H1 (cell line): ENCODE measurements around the gene SNAP47. TPM values are rescaled to one million over a fixed set of nuclear protein-coding genes. Genes with fewer than 3 reads are reported as not detected.

ENCODE experiments used
- CTCF ChIA-PET: fragments of 300-600 bp; sonication (Branson Sonifier 250); formaldehyde crosslinking; loops from one replicate; lab custom pipeline; 2021; ENCODE audit not compliant: partially characterized antibody; lab: Charles Lee
- POLR2A ChIA-PET: fragments of 300-600 bp; sonication (Branson Sonifier 250); formaldehyde crosslinking; loops from one replicate; lab custom pipeline; 2021; ENCODE audit warnings: inconsistent platforms; ENCODE audit not compliant: partially characterized antibody; lab: Charles Lee
- DNase-seq, 2 experiments: peaks; one replicate each; pipeline versions ENCODE4 v3.0.0 to v3.0.0-alpha.2; 2010 to 2022; ENCODE audit warnings: low spot score in 2 of 2, low read depth in 1 of 2, mixed read lengths in 1 of 2
- FAIRE-seq: peaks from 2 replicates; lab custom pipeline; 2011; peaks lifted over from hg19 to GRCh38; lab: Jason Lieb, UNC
- H2AFZ ChIP-seq: 2 replicates; pipeline ENCODE4 v1.8.1; 2012; ENCODE audit warnings: low read length, inconsistent platforms
- H2AK5ac ChIP-seq: 2 replicates; pipeline ENCODE4 v1.6.1; 2013; ENCODE audit warnings: low read depth, low read length
- H2BK120ac ChIP-seq: replicated peaks from 2 replicates; pipeline ENCODE3; 2013; ENCODE audit warnings: low read depth, low read length, inconsistent platforms
- H2BK12ac ChIP-seq: 2 replicates; pipeline ENCODE4 v1.6.1; 2013; ENCODE audit warnings: low read depth, low read length
- H2BK15ac ChIP-seq: 2 replicates; pipeline ENCODE4 v1.6.1; 2013; ENCODE audit warnings: low read length
- H2BK20ac ChIP-seq: 2 replicates; pipeline ENCODE4 v1.6.1; 2013; ENCODE audit warnings: low read length
- H2BK5ac ChIP-seq: 2 replicates; pipeline ENCODE4 v1.6.1; 2013; ENCODE audit warnings: low read depth, low read length
- H3K14ac ChIP-seq: 2 replicates; pipeline ENCODE4 v1.6.1; 2013; ENCODE audit warnings: inconsistent platforms; ENCODE audit not compliant: insufficient read length
- H3K18ac ChIP-seq: 2 replicates; pipeline ENCODE4 v1.6.1; 2013; ENCODE audit warnings: low read length; ENCODE audit errors: extremely low read depth
- H3K23ac ChIP-seq: 2 replicates; pipeline ENCODE4 v1.6.1; 2013; ENCODE audit warnings: inconsistent platforms; ENCODE audit not compliant: insufficient read length
- H3K23me2 ChIP-seq: 2 replicates; pipeline ENCODE4 v1.6.1; 2013; ENCODE audit warnings: low read depth, low read length
- H3K27ac ChIP-seq: 2 replicates; pipeline ENCODE4 v1.6.1; 2011; ENCODE audit warnings: low read depth, low read length, inconsistent platforms
- H3K27me3 ChIP-seq, 4 experiments: replicated peaks in 1 of 4; 1 replicate in 1 of 4; 2 replicates in 3 of 4; pipeline versions ENCODE4 v1.6.1 to v1.8.1; 2011 to 2013; ENCODE audit warnings: low read length in 3 of 4, mild to moderate bottlenecking in 3 of 4, inconsistent platforms in 2 of 4, mixed read lengths in 2 of 4, moderate library complexity in 1 of 4; ENCODE audit not compliant: control insufficient read depth in 3 of 4, insufficient read depth in 3 of 4; ENCODE audit errors: extremely low read depth in 1 of 4
- H3K36me3 ChIP-seq, 4 experiments: 2 replicates each; pipeline versions ENCODE4 v1.6.1 to v1.8.1; 2011 to 2013; ENCODE audit warnings: mild to moderate bottlenecking in 4 of 4, low read length in 3 of 4, moderate library complexity in 2 of 4, control low read depth in 1 of 4, inconsistent platforms in 1 of 4; ENCODE audit not compliant: insufficient read depth in 4 of 4, control insufficient read depth in 2 of 4
- H3K4ac ChIP-seq: replicated peaks from 2 replicates; pipeline ENCODE3; 2013; ENCODE audit warnings: low read length, low read depth, mixed read lengths, inconsistent platforms; ENCODE audit not compliant: insufficient read length
- H3K4me1 ChIP-seq, 4 experiments: replicated peaks in 1 of 4; 1 replicate in 1 of 4; 2 replicates in 3 of 4; pipeline versions ENCODE4 v1.6.1 to v1.8.1; 2011 to 2013; ENCODE audit warnings: low read length in 3 of 4, inconsistent platforms in 2 of 4, mixed read lengths in 1 of 4; ENCODE audit not compliant: insufficient read depth in 4 of 4, control insufficient read depth in 3 of 4
- H3K4me2 ChIP-seq, 2 experiments: 2 replicates each; pipeline versions ENCODE4 v1.6.1 to v1.8.1; 2011 to 2013; ENCODE audit warnings: low read depth in 2 of 2, low read length in 2 of 2, control low read depth in 1 of 2, inconsistent platforms in 1 of 2, mild to moderate bottlenecking in 1 of 2; ENCODE audit not compliant: insufficient read depth in 1 of 2
- H3K4me3 ChIP-seq, 4 experiments: fragments of 200-600, 300-600 bp in 1 of 4; sonication (generic), shearing (Covaris generic), sonication (Bioruptor Twin) in 1 of 4; 2 replicates each; pipeline versions ENCODE4 v1.5.1 to v1.8.1; 2011 to 2016; ENCODE audit warnings: low read length in 4 of 4, low read depth in 3 of 4, control low read depth in 2 of 4, inconsistent platforms in 2 of 4, mild to moderate bottlenecking in 2 of 4, mixed read lengths in 1 of 4, moderate library complexity in 1 of 4; ENCODE audit not compliant: insufficient read depth in 2 of 4; ENCODE audit errors: extremely low read depth in 1 of 4
- H3K56ac ChIP-seq: replicated peaks from 2 replicates; pipeline ENCODE3; 2013; ENCODE audit warnings: low read depth, mild to moderate bottlenecking, mixed read lengths, low read length, inconsistent platforms; ENCODE audit not compliant: insufficient read length
- H3K79me1 ChIP-seq: 2 replicates; pipeline ENCODE4 v1.6.1; 2013; ENCODE audit warnings: low read depth, low read length, control low read depth
- H3K79me2 ChIP-seq, 2 experiments: 2 replicates each; pipeline versions ENCODE4 v1.6.1 to v1.8.1; 2012 to 2013; ENCODE audit warnings: low read length in 2 of 2, mild to moderate bottlenecking in 2 of 2, inconsistent platforms in 1 of 2; ENCODE audit not compliant: insufficient read depth in 2 of 2, control insufficient read depth in 1 of 2
- H3K9ac ChIP-seq, 4 experiments: replicated peaks in 1 of 4; 1 replicate in 1 of 4; 2 replicates in 3 of 4; pipeline versions ENCODE4 v1.6.1 to v1.8.1; 2011 to 2013; ENCODE audit warnings: low read depth in 3 of 4, low read length in 3 of 4, control low read depth in 2 of 4, mild to moderate bottlenecking in 2 of 4, moderate library complexity in 2 of 4, inconsistent platforms in 1 of 4; ENCODE audit errors: extremely low read depth in 1 of 4
- H3K9me3 ChIP-seq, 2 experiments: 2 replicates each; pipeline versions ENCODE4 v1.6.1 to v1.8.1; 2012 to 2013; ENCODE audit warnings: mild to moderate bottlenecking in 2 of 2, moderate library complexity in 2 of 2, control low read depth in 1 of 2, inconsistent platforms in 1 of 2, low read depth in 1 of 2, low read length in 1 of 2, mixed read lengths in 1 of 2; ENCODE audit not compliant: insufficient read depth in 2 of 2
- H4K20me1 ChIP-seq, 2 experiments: replicated peaks in 1 of 2; 2 replicates each; pipeline versions ENCODE3 to v1.8.1; 2011 to 2013; ENCODE audit warnings: inconsistent platforms in 2 of 2, low read length in 2 of 2, mild to moderate bottlenecking in 1 of 2; ENCODE audit not compliant: insufficient read depth in 2 of 2, control insufficient read depth in 1 of 2
- H4K5ac ChIP-seq: 2 replicates; pipeline ENCODE4 v1.6.1; 2013; ENCODE audit warnings: low read length, low read depth, mixed read lengths, inconsistent platforms; ENCODE audit not compliant: insufficient read length
- H4K8ac ChIP-seq: 2 replicates; pipeline ENCODE4 v1.8.0; 2013; ENCODE audit warnings: mild to moderate bottlenecking, moderate library complexity, low read length, inconsistent platforms; ENCODE audit not compliant: insufficient read depth; ENCODE audit errors: extremely low read depth
- H4K91ac ChIP-seq: replicated peaks from 2 replicates; pipeline ENCODE3; 2013; ENCODE audit warnings: low read length, mixed read lengths, inconsistent platforms; ENCODE audit not compliant: insufficient read length
- EGR1 ChIP-seq: IDR thresholded peaks from 2 replicates; pipeline ENCODE4 v1.6.1; 2011; ENCODE audit warnings: low read depth, low read length, borderline replicate concordance
- HDAC2 ChIP-seq, 2 experiments: fragments of 300-600 bp in 1 of 2; sonication (generic) in 1 of 2; IDR thresholded peaks; 2 replicates each; pipeline ENCODE4 v1.6.1; 2011 to 2012; ENCODE audit warnings: low read depth in 2 of 2, low read length in 2 of 2, mild to moderate bottlenecking in 2 of 2, moderate library complexity in 2 of 2, borderline replicate concordance in 1 of 2, inconsistent platforms in 1 of 2
- RBBP5 ChIP-seq: IDR thresholded peaks from 2 replicates; pipeline ENCODE4 v1.7.1; 2012; ENCODE audit warnings: low read depth, mild to moderate bottlenecking, inconsistent platforms, low read length, moderate library complexity, borderline replicate concordance
- RNF2 ChIP-seq: fragments of 200-900, 300-1000 bp; sonication (generic); IDR thresholded peaks from 2 replicates; pipeline ENCODE4 v1.7.1; 2016; ENCODE audit warnings: borderline replicate concordance, low read depth, mild to moderate bottlenecking, antibody characterized with exemption, low read length; ENCODE audit not compliant: poor library complexity, severe bottlenecking; ENCODE audit errors: missing control alignments
- SIX5 ChIP-seq: IDR thresholded peaks from 2 replicates; pipeline ENCODE4 v1.6.1; 2011; ENCODE audit warnings: mild to moderate bottlenecking, low read depth, low read length
- WGBS, 2 experiments: shearing (Covaris generic) in 1 of 2; methylation state at CpG; one replicate each; pipeline versions ENCODE4 v1.1.6 to v1.1.7; 2013 to 2015; ENCODE audit warnings: low lambda C conversion rate in 2 of 2, mixed read lengths in 2 of 2, inconsistent platforms in 1 of 2, low coverage in 1 of 2, missing lambda C conversion rate in 1 of 2; ENCODE audit not compliant: insufficient replicate concordance in 2 of 2, insufficient coverage in 1 of 2, insufficient read length in 1 of 2; ENCODE audit errors: extremely low coverage in 1 of 2, missing lambda C conversion rate in 1 of 2; 5-methylcytosine and 5-hydroxymethylcytosine counted together
- polyA plus RNA-seq, 7 experiments: library from polyadenylated mRNA; depleted of rRNA in 3 of 7; stranded (reverse) in 5 of 7; unstranded in 2 of 7; fragments of >200 nt in 5 of 7; fragments of 200-250 nt in 2 of 7; gene quantifications; 1 replicate in 5 of 7; 2 replicates in 1 of 7; 4 replicates in 1 of 7; pipeline versions ENCODE4 v1.2.1 to v1.2.3, GENCODE V29; 2011 to 2013; ENCODE audit warnings: missing spikeins in 2 of 7, mixed read lengths in 2 of 7
- total RNA-seq: library from RNA; stranded (reverse); fragmentation: NEBNext Ultra II Directional; extraction: Animal tissue kit (Norgen Biotek cat#: 25700); gene quantifications from 2 replicates; pipeline ENCODE4 v1.2.1, GENCODE V29; 2021

Gene SNAP47
- total and polyA plus RNA-seq, 2 of the 8 experiments (the other 6 are each of a cell fraction or from before 2014, with no cell fraction given): 37.6 to 42.2 TPM

DNA sequence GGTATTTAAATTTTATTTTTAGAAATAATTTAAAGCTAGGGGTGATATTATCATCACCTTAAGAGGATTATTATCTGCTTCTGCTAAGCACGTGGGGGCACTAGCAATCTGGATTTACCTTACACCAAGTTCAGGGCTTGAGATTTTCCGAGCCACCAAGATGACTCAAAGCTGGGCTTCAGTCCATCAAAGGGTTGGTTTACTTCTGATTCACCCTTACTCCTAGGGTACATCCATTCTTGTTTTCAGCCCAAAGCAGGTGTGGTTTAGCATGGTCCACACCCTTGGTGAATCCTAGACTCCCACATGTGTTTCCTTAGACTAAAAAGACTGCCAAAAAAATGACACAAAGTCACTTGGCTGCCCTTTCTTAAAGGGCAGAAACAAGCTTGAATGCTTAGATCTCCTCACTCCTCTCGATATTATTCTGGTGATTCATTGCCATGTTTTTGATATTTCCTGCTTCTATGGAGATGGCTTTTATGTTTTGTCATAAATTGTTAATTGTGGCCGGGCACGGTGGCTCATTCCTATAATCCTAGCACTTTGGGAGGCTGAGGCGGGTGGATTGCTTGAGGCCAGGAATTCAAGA is 70.5 kb downstream of the SNAP47 start:
- Histone ChIP-seq H2AK5ac (no peak overlapping the region), H2BK15ac (no peak overlapping the region), H3K18ac (no peak overlapping the region), H4K8ac (no peak overlapping the region), H3K4me3 (no peak overlapping the region), H2AFZ (no peak overlapping the region), H4K91ac (no peak overlapping the region), H3K14ac (no peak overlapping the region), H3K79me2 (no peaks in the 10 kb centered on the region), H3K4ac (no peak overlapping the region), H2BK120ac (no peak overlapping the region), H3K27ac (no peak overlapping the region), H3K27me3 (no peaks in the 10 kb centered on the region), H3K9ac (no peak overlapping the region), H2BK20ac (no peak overlapping the region), H3K36me3 (no peaks in the 10 kb centered on the region), H2BK5ac (no peak overlapping the region), H3K23ac (no peak overlapping the region), H3K9me3 (no peaks in the 10 kb centered on the region), H4K5ac (no peak overlapping the region), H4K20me1 (no peaks in the 10 kb centered on the region), H3K56ac (no peak overlapping the region), H3K4me2 (no peak overlapping the region), H3K23me2 (no peaks in the 10 kb centered on the region), H3K4me1 (no peaks in the 10 kb centered on the region), H3K79me1 (no peaks in the 10 kb centered on the region), H2BK12ac (no peak overlapping the region)
- POLR2A ChIA-PET: no interaction called here
- DNase-seq (no peak), FAIRE-seq (no peak)
- WGBS, 2 experiments: 82% methylated on average over 6 of the region's 6 CpGs; no CpG with 5 or more reads in 1 of the 2 experiments
- CTCF ChIA-PET: interaction anchor here (0.7 kb wide), 1 partner anchor 666 kb away, joined by 3 read pairs; no protein-coding TSS in a partner anchor
- TF ChIP-seq RNF2 (no peak), EGR1 (no peak), HDAC2 (IDR thresholded peaks at IDR 0.05; ENCODE audit: borderline replicate concordance in 1 of 2, low read depth in 2 of 2, low read length in 2 of 2) (no peak), SIX5 (no peak), RBBP5 (no peak)
